IMR-90 (cell line): Measurements from ENCODE around the gene EPB41L4A. TPM values are rescaled to one million over a fixed set of nuclear protein-coding genes. Genes with fewer than 3 reads are reported as not detected.
"Not testable (repeated sequence)": the region's sequence is repeated elsewhere in the genome, so short reads cannot be mapped to it uniquely, and the experiment has no call there.

Source experiments
- ATAC-seq: fragments of 200-7000 bp; cut with Tn5 transposase; 2 replicates; pipeline ENCODE4 v1.9.1; 2020; ENCODE audit warnings: low read depth, mild to moderate bottlenecking, moderate library complexity
- BruUV-seq: library from RNA; stranded (reverse); fragments of 400-500 nt; replicated peaks from 2 replicates; lab custom pipeline; 2021; lab: Mats Ljungman, UMichigan
- CTCF ChIA-PET: fragments of 300-600 bp; formaldehyde crosslinking; extraction: SDS; loops from one replicate; lab custom pipeline; 2021; ENCODE audit warnings: antibody characterized with exemption; lab: Yijun Ruan, JAX
- POLR2A ChIA-PET: fragments of 300-600 bp; sonication (Branson Sonifier 250); formaldehyde crosslinking; loops from one replicate; lab custom pipeline; 2022; ENCODE audit warnings: antibody characterized with exemption; ENCODE audit not compliant: unreplicated experiment; lab: Charles Lee
- DNase-seq: peaks from one replicate; pipeline ENCODE4 v3.0.0; 2013
- H2AFZ ChIP-seq: replicated peaks from 2 replicates; pipeline ENCODE3; 2013; ENCODE audit warnings: low read length, mild to moderate bottlenecking; ENCODE audit not compliant: poor library complexity
- H2AK5ac ChIP-seq: 2 replicates; pipeline ENCODE4 v1.6.1; 2013; ENCODE audit warnings: low read depth, low read length, inconsistent platforms
- H2AK9ac ChIP-seq: replicated peaks from 2 replicates; pipeline ENCODE3; 2013; ENCODE audit warnings: mild to moderate bottlenecking, low read depth, low read length, moderate library complexity; ENCODE audit not compliant: poor library complexity
- H2BK120ac ChIP-seq: 2 replicates; pipeline ENCODE4 v1.6.1; 2013; ENCODE audit warnings: low read depth, low read length, inconsistent platforms
- H2BK15ac ChIP-seq: 3 replicates; pipeline ENCODE4 v1.6.1; 2013; ENCODE audit warnings: low read depth, low read length, inconsistent platforms
- H2BK20ac ChIP-seq: 2 replicates; pipeline ENCODE4 v1.6.1; 2013; ENCODE audit warnings: low read depth, mild to moderate bottlenecking, inconsistent platforms, low read length, moderate library complexity
- H2BK5ac ChIP-seq: 2 replicates; pipeline ENCODE4 v1.6.1; 2013; ENCODE audit warnings: mild to moderate bottlenecking, low read depth, low read length, inconsistent platforms; ENCODE audit not compliant: poor library complexity, severe bottlenecking
- H3K14ac ChIP-seq: replicated peaks from 2 replicates; pipeline ENCODE4 v1.6.1; 2013; ENCODE audit warnings: low read depth, low read length, inconsistent platforms
- H3K18ac ChIP-seq: 2 replicates; pipeline ENCODE4 v1.6.1; 2013; ENCODE audit warnings: low read depth, low read length, control low read depth
- H3K23ac ChIP-seq: 2 replicates; pipeline ENCODE4 v1.6.1; 2013; ENCODE audit warnings: low read depth, low read length, inconsistent platforms
- H3K27ac ChIP-seq: 2 replicates; pipeline ENCODE4 v1.5.1; 2013; ENCODE audit warnings: mild to moderate bottlenecking, control low read depth, low read length; ENCODE audit not compliant: insufficient read depth
- H3K27me3 ChIP-seq: 2 replicates; pipeline ENCODE4 v1.6.1; 2013; ENCODE audit warnings: low read length; ENCODE audit not compliant: control insufficient read depth, insufficient read depth
- H3K36me3 ChIP-seq: 2 replicates; pipeline ENCODE4 v1.6.1; 2013; ENCODE audit warnings: low read length, mixed read lengths; ENCODE audit not compliant: control insufficient read depth, insufficient read depth
- H3K4ac ChIP-seq: 2 replicates; pipeline ENCODE4 v1.6.1; 2013; ENCODE audit warnings: low read depth, low read length, inconsistent platforms
- H3K4me1 ChIP-seq: 2 replicates; pipeline ENCODE4 v1.6.1; 2013; ENCODE audit warnings: low read length, mixed read lengths; ENCODE audit not compliant: control insufficient read depth, insufficient read depth
- H3K4me2 ChIP-seq: 2 replicates; pipeline ENCODE4 v1.6.1; 2013; ENCODE audit warnings: low read depth, mild to moderate bottlenecking, control low read depth, low read length, moderate library complexity
- H3K4me3 ChIP-seq: 2 replicates; pipeline ENCODE4 v1.5.1; 2013; ENCODE audit warnings: low read depth, mild to moderate bottlenecking, control low read depth, low read length, moderate library complexity; ENCODE audit not compliant: insufficient read depth
- H3K56ac ChIP-seq: 2 replicates; pipeline ENCODE4 v1.6.1; 2013; ENCODE audit warnings: low read length, inconsistent platforms; ENCODE audit not compliant: insufficient read depth; ENCODE audit errors: extremely low read depth
- H3K79me1 ChIP-seq, 2 experiments: 2 replicates each; pipeline ENCODE4 v1.6.1; 2013; ENCODE audit warnings: low read length in 2 of 2, inconsistent platforms in 1 of 2, low read depth in 1 of 2
- H3K9ac ChIP-seq: 2 replicates; pipeline ENCODE4 v1.6.1; 2013; ENCODE audit warnings: low read depth, low read length, control low read depth
- H3K9me1 ChIP-seq: 2 replicates; pipeline ENCODE4 v1.6.1; 2013; ENCODE audit warnings: low read length, inconsistent platforms; ENCODE audit not compliant: insufficient read depth
- H3K9me3 ChIP-seq: 2 replicates; pipeline ENCODE4 v1.6.1; 2013; ENCODE audit warnings: low read length; ENCODE audit not compliant: control insufficient read depth, insufficient read depth
- H4K20me1 ChIP-seq: 2 replicates; pipeline ENCODE4 v1.6.1; 2013; ENCODE audit warnings: low read length, inconsistent platforms; ENCODE audit not compliant: insufficient read depth
- H4K5ac ChIP-seq: 2 replicates; pipeline ENCODE4 v1.6.1; 2013; ENCODE audit warnings: mild to moderate bottlenecking, low read depth, low read length, control low read depth
- H4K8ac ChIP-seq, 2 experiments: 2 replicates each; pipeline ENCODE4 v1.6.1; 2013; ENCODE audit warnings: low read depth in 2 of 2, low read length in 2 of 2, control low read depth in 1 of 2, inconsistent platforms in 1 of 2
- H4K91ac ChIP-seq: 2 replicates; pipeline ENCODE4 v1.6.1; 2013; ENCODE audit warnings: low read depth, low read length, inconsistent platforms; ENCODE audit not compliant: insufficient read depth
- WGBS, 2 experiments: methylation state at CpG; one replicate each; pipeline versions ENCODE4 v1.1.5 to v1.1.7; 2013; ENCODE audit warnings: missing lambda C conversion rate in 2 of 2; ENCODE audit not compliant: insufficient read length in 1 of 2; ENCODE audit errors: extremely low coverage in 2 of 2; 5-methylcytosine and 5-hydroxymethylcytosine counted together
- dilution Hi-C: fragments of 300-500 bp; cut with HindIII; formaldehyde crosslinking; loops from one replicate; pipeline ENCODE4 v1.14.3; 2018; ENCODE audit warnings: low sequenced_read_pairs; ENCODE audit not compliant: unreplicated experiment
- in situ Hi-C: fragments of 300-500 bp; cut with MboI; formaldehyde crosslinking; loops from 3 replicates; pipeline ENCODE4 v1.14.3; 2019; ENCODE audit warnings: low sequenced_read_pairs, inconsistent platforms, mixed read lengths
- intact Hi-C: fragments of 100-400 bp; cut with micrococcal nuclease; formaldehyde crosslinking; loops from 2 replicates; pipeline ENCODE4 v1.10.0; 2022
- polyA plus RNA-seq, 3 experiments: library from polyadenylated mRNA; depleted of rRNA; stranded (reverse); fragments of >200 nt; gene quantifications; 2 replicates each; pipeline ENCODE4 v1.2.3, GENCODE V29; 2012; ENCODE audit warnings: low replicate concordance in 1 of 3
- total RNA-seq: library from RNA; depleted of rRNA; stranded (reverse); fragments of >200 nt; gene quantifications from 2 replicates; pipeline ENCODE4 v1.2.3, GENCODE V29; 2012

Gene EPB41L4A
- total and polyA plus RNA-seq, 2 of the 4 experiments (the other 2 are of a cell fraction), result under 0.01 to 0.02 TPM

GRCh38 chr5:112395299-112395698, 23.8 kb downstream of the EPB41L4A start:
- H2AFZ ChIP-seq, H4K20me1 ChIP-seq, BruUV-seq, CTCF ChIA-PET, POLR2A ChIA-PET, H3K27me3 ChIP-seq, H3K18ac ChIP-seq, ATAC-seq, H3K79me1 ChIP-seq, in situ Hi-C loops, H2BK20ac ChIP-seq, H2BK15ac ChIP-seq, H3K4me1 ChIP-seq, H3K9me3 ChIP-seq, H3K4ac ChIP-seq, H3K9me1 ChIP-seq, H2AK9ac ChIP-seq, H2AK5ac ChIP-seq, H2BK5ac ChIP-seq, H3K14ac ChIP-seq, DNase-seq, H3K4me3 ChIP-seq, H3K36me3 ChIP-seq, H4K8ac ChIP-seq, H3K9ac ChIP-seq, H4K91ac ChIP-seq, H3K56ac ChIP-seq, H2BK120ac ChIP-seq, H4K5ac ChIP-seq, intact Hi-C loops, H3K23ac ChIP-seq, dilution Hi-C loops, H3K27ac ChIP-seq, H3K4me2 ChIP-seq: not testable (repeated sequence)
- WGBS, 2 experiments, result no CpG with 5 or more reads among the region's 4 CpGs
